ENCODE data around the gene INTS6. TPM values are rescaled to one million over a fixed set of nuclear protein-coding genes. Genes with fewer than 3 reads are reported as not detected.

The INTS6 gene
- polyA plus RNA-seq, 1 experiment, result 53.7 TPM

- ChIA-PET POLR2A (no interaction called here), CTCF (interaction anchor here (0.7 kb wide), 1 partner anchor 9 kb away, joined by 3 read pairs; no protein-coding TSS in a partner anchor)
- Histone ChIP-seq H3K4me3 (ENCODE audit: low read depth, low read length) (no peak overlapping the region), H3K9me3 (ENCODE audit: control insufficient read depth, insufficient read depth, low read length) (no peaks in the 10 kb centered on the region), H3K27ac (ENCODE audit: low read depth, low read length) (no peak overlapping the region), H3K27me3 (ENCODE audit: control insufficient read depth, insufficient read depth, low read length) (no peaks in the 10 kb centered on the region)
- no peak for DNase-seq (ENCODE audit: low read depth, low spot score)
- TF ChIP-seq, protein P1, sequence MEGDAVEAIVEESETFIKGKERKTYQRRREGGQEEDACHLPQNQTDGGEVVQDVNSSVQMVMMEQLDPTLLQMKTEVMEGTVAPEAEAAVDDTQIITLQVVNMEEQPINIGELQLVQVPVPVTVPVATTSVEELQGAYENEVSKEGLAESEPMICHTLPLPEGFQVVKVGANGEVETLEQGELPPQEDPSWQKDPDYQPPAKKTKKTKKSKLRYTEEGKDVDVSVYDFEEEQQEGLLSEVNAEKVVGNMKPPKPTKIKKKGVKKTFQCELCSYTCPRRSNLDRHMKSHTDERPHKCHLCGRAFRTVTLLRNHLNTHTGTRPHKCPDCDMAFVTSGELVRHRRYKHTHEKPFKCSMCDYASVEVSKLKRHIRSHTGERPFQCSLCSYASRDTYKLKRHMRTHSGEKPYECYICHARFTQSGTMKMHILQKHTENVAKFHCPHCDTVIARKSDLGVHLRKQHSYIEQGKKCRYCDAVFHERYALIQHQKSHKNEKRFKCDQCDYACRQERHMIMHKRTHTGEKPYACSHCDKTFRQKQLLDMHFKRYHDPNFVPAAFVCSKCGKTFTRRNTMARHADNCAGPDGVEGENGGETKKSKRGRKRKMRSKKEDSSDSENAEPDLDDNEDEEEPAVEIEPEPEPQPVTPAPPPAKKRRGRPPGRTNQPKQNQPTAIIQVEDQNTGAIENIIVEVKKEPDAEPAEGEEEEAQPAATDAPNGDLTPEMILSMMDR (IDR thresholded peaks at IDR 0.05; ENCODE audit: low read depth, low read length), result no peak
Measured at GRCh38 chr13:51380269-51380668, 72.6 kb downstream of the INTS6 start.

- POLR2A ChIA-PET, result no interaction called here
Measured at GRCh38 chr13:51373451-51373850, 79.4 kb downstream of the INTS6 start.

GRCh38 chr13:51371768-51372399 lies 81.0 kb downstream of the INTS6 start:
- Histone ChIP-seq H3K27me3 (ENCODE audit: control insufficient read depth, insufficient read depth, low read length) (no peaks in the 10 kb centered on the region), H3K9me3 (ENCODE audit: control insufficient read depth, insufficient read depth, low read length) (no peaks in the 10 kb centered on the region), H3K4me3 (ENCODE audit: low read depth, low read length) (no peak overlapping the region), H3K27ac (ENCODE audit: low read depth, low read length) (no peak overlapping the region)
- ChIA-PET POLR2A (no interaction called here), CTCF (no interaction called here)
- no peak for DNase-seq (ENCODE audit: low read depth, low spot score)
- TF ChIP-seq, protein P1 (IDR thresholded peaks at IDR 0.05; ENCODE audit: low read depth, low read length), result no peak

More at GRCh38 chr13:51373451-51373850, 79.4 kb downstream of the INTS6 start:
- TF ChIP-seq, protein P1 (IDR thresholded peaks at IDR 0.05; ENCODE audit: low read depth, low read length), result no peak
- no peaks in the 10 kb centered on the region for H3K27me3 ChIP-seq (ENCODE audit: control insufficient read depth, insufficient read depth, low read length)
- H3K4me3 ChIP-seq (ENCODE audit: low read depth, low read length), result no peak overlapping the region
- no peaks in the 10 kb centered on the region for H3K9me3 ChIP-seq (ENCODE audit: control insufficient read depth, insufficient read depth, low read length)
- no peak for DNase-seq (ENCODE audit: low read depth, low spot score)
- H3K27ac ChIP-seq (ENCODE audit: low read depth, low read length), result no peak overlapping the region
- CTCF ChIA-PET, result no interaction called here

DNA sequence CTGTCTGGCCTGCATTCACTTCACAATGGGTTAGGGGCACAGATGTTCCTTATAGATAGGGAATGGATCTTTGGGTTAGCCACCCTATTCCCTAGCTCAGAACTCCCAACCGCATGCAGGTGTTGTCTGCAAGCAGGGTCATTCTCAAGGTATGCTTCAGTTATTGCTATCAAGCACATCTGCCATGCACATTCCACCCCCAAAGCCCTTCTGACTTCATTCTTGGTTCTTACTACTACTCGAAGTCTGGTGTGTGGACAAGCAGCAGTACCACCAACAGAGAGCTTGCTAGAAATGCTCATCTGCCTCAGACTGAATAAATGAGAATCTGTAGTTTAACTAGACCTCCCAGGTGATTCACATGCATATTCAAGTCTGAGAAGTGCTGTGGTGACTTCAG lies 82.0 kb downstream of the INTS6 start:
- ChIA-PET CTCF (interaction anchor here (0.8 kb wide), 1 partner anchor 9 kb away, joined by 3 read pairs; no protein-coding TSS in a partner anchor), POLR2A (no interaction called here)
- H3K27me3 ChIP-seq (ENCODE audit: control insufficient read depth, insufficient read depth, low read length), result no peaks in the 10 kb centered on the region
- no peak overlapping the region for H3K4me3 ChIP-seq (ENCODE audit: low read depth, low read length)
- TF ChIP-seq, protein P1 (IDR thresholded peaks at IDR 0.05; ENCODE audit: low read depth, low read length), result no peak
- no peak overlapping the region for H3K27ac ChIP-seq (ENCODE audit: low read depth, low read length)
- no peak for DNase-seq (ENCODE audit: low read depth, low spot score)
- H3K9me3 ChIP-seq (ENCODE audit: control insufficient read depth, insufficient read depth, low read length), result no peaks in the 10 kb centered on the region

DNA sequence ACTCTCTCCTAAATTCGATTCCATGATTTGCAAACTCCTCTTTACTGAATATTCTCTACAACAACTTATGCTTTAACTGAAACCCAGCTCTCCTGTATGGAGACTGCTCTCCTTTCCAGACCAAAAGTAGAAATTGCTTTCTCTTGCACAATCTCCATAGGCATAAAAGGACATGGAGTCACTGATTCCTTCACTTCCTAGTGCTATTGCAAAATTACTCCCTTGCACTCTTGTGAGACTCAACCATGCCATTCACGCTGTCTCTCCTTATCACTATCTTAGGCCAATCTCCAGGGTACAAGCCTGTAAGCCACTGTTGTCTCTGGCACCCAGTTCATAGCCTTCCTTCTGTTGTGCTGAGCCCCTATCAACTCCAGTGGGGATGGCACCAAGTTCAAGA lies 82.7 kb downstream of the INTS6 start:
- DNase-seq (ENCODE audit: low read depth, low spot score), result no peak
- TF ChIP-seq, protein P1 (IDR thresholded peaks at IDR 0.05; ENCODE audit: low read depth, low read length), result no peak
- ChIA-PET CTCF (no interaction called here), POLR2A (no interaction called here)
- no peak overlapping the region for H3K4me3 ChIP-seq (ENCODE audit: low read depth, low read length)
- H3K27ac ChIP-seq (ENCODE audit: low read depth, low read length), result no peak overlapping the region
- H3K27me3 ChIP-seq (ENCODE audit: control insufficient read depth, insufficient read depth, low read length), result no peaks in the 10 kb centered on the region
- H3K9me3 ChIP-seq (ENCODE audit: control insufficient read depth, insufficient read depth, low read length), result no peaks in the 10 kb centered on the region
